Skeletal muscle tissue (tissue), 4 donors: ENCODE data around the gene IL18BP. TPM values are rescaled to one million over a fixed set of nuclear protein-coding genes. Genes with fewer than 3 reads are reported as not detected.
A peak's percentile ranks its signal among the peaks of the same experiment; 100 is the strongest.

Source experiments
- H3K27ac ChIP-seq: one replicate; pipeline ENCODE4 v1.7.0; 2013; ENCODE audit warnings: mild to moderate bottlenecking, low read depth, low read length, inconsistent platforms
- H3K27me3 ChIP-seq, 3 donors: one replicate each; pipeline ENCODE4 v1.7.0; 2013; ENCODE audit warnings: low read length in 3 of 3; ENCODE audit not compliant: control insufficient read depth in 3 of 3, insufficient read depth in 3 of 3
- H3K36me3 ChIP-seq, 3 donors: one replicate each; pipeline ENCODE4 v1.7.0; 2013; ENCODE audit warnings: low read length in 3 of 3; ENCODE audit not compliant: control insufficient read depth in 3 of 3, insufficient read depth in 3 of 3
- H3K4me1 ChIP-seq, 3 donors: one replicate each; pipeline ENCODE4 v1.7.0; 2013; ENCODE audit warnings: low read length in 3 of 3, mild to moderate bottlenecking in 3 of 3; ENCODE audit not compliant: control insufficient read depth in 3 of 3, insufficient read depth in 3 of 3
- H3K4me3 ChIP-seq, 3 donors: one replicate each; pipeline ENCODE4 v1.7.0; 2013; ENCODE audit warnings: low read length in 3 of 3
- H3K9ac ChIP-seq, 3 donors: one replicate each; pipeline ENCODE4 v1.7.0; 2013; ENCODE audit warnings: low read length in 3 of 3, mild to moderate bottlenecking in 3 of 3, moderate library complexity in 2 of 3, low read depth in 1 of 3
- H3K9me3 ChIP-seq, 3 donors: one replicate each; pipeline ENCODE4 v1.7.0; 2013; ENCODE audit warnings: low read length in 3 of 3; ENCODE audit not compliant: control insufficient read depth in 3 of 3
- total RNA-seq: library from RNA; depleted of rRNA; stranded (reverse); fragments of >200 nt; gene quantifications from one replicate; pipeline ENCODE4 v1.2.3, GENCODE V29; 2014
- donor health status: Osteomylitis.

The IL18BP gene
- total RNA-seq, result 3.1 TPM

GRCh38 chr11:71998649-71999310 lies at the start of gene IL18BP:
TSS of gene IL18BP (plus strand) at chr11:71998909. CDS start at chr11:71999985, 1,076 bp downstream.
- H3K36me3 ChIP-seq, result peaks cover 33 to 38% (median 34%) of the 10 kb centered on the region in 3 donors
- H3K4me3 ChIP-seq, result peak within 1 kb of the TSS; percentile 45 to 49 (median 48)
- peak within 1 kb of the TSS; percentile 76 for H3K27ac ChIP-seq
- H3K9ac ChIP-seq, result peak within 1 kb of the TSS in 2 of 3 donors; percentile 45 to 55
- H3K9me3 ChIP-seq, result no peaks in the 10 kb centered on the region
- peaks cover 20 to 46% (median 23%) of the 10 kb centered on the region in 3 donors for H3K4me1 ChIP-seq
- H3K27me3 ChIP-seq, result no peaks in the 10 kb centered on the region

- H3K9me3 ChIP-seq, result no peaks in the 10 kb centered on the region
- H3K9ac ChIP-seq, result no peak overlapping the region
- no peak overlapping the region for H3K4me3 ChIP-seq
- H3K27me3 ChIP-seq, result no peaks in the 10 kb centered on the region
- H3K4me1 ChIP-seq, result peaks cover 11 to 24% (median 18%) of the 10 kb centered on the region in 3 donors
- H3K36me3 ChIP-seq, result peaks cover 0 to 2% (median 0%) of the 10 kb centered on the region in 3 donors
- no peak overlapping the region for H3K27ac ChIP-seq
Observed at GRCh38 chr11:71949034-71949433, 49.7 kb upstream of the IL18BP start.

- H3K36me3 ChIP-seq, result no peaks in the 10 kb centered on the region
- peaks cover 11 to 21% (median 21%) of the 10 kb centered on the region in 3 donors for H3K4me1 ChIP-seq
- H3K9me3 ChIP-seq, result no peaks in the 10 kb centered on the region
- no peak overlapping the region for H3K4me3 ChIP-seq
- no peak overlapping the region for H3K9ac ChIP-seq
- H3K27ac ChIP-seq, result no peak overlapping the region
- no peaks in the 10 kb centered on the region for H3K27me3 ChIP-seq
Observed at GRCh38 chr11:71951741-71952310, 46.9 kb upstream of the IL18BP start.

- no peak overlapping the region for H3K4me3 ChIP-seq
- peaks cover 7 to 8% (median 8%) of the 10 kb centered on the region in 3 donors for H3K36me3 ChIP-seq
- H3K27me3 ChIP-seq, result no peaks in the 10 kb centered on the region
- no peak overlapping the region for H3K27ac ChIP-seq
- H3K4me1 ChIP-seq, result peaks cover 0 to 8% (median 2%) of the 10 kb centered on the region in 3 donors
- no peak overlapping the region for H3K9ac ChIP-seq
- no peaks in the 10 kb centered on the region for H3K9me3 ChIP-seq
Observed at GRCh38 chr11:71955898-71956456, 42.7 kb upstream of the IL18BP start.

- no peaks in the 10 kb centered on the region for H3K4me1 ChIP-seq
- H3K36me3 ChIP-seq, result peaks cover 12 to 17% (median 14%) of the 10 kb centered on the region in 3 donors
- no peak overlapping the region for H3K9ac ChIP-seq
- no peak overlapping the region for H3K4me3 ChIP-seq
- no peaks in the 10 kb centered on the region for H3K27me3 ChIP-seq
- H3K27ac ChIP-seq, result no peak overlapping the region
- no peaks in the 10 kb centered on the region for H3K9me3 ChIP-seq
Observed at GRCh38 chr11:71962428-71963038, 36.2 kb upstream of the IL18BP start.

- Histone ChIP-seq H3K36me3 (peaks cover 12 to 19% (median 14%) of the 10 kb centered on the region in 3 donors), H3K9ac (no peak overlapping the region), H3K27ac (no peak overlapping the region), H3K4me1 (no peaks in the 10 kb centered on the region), H3K4me3 (no peak overlapping the region), H3K9me3 (no peaks in the 10 kb centered on the region), H3K27me3 (no peaks in the 10 kb centered on the region)
Observed at GRCh38 chr11:71963468-71963867, 35.2 kb upstream of the IL18BP start.

GRCh38 chr11:71964641-71965040 lies 34.1 kb upstream of the IL18BP start:
- no peaks in the 10 kb centered on the region for H3K4me1 ChIP-seq
- peaks cover 12 to 19% (median 17%) of the 10 kb centered on the region in 3 donors for H3K36me3 ChIP-seq
- H3K4me3 ChIP-seq, result no peak overlapping the region
- no peak overlapping the region for H3K9ac ChIP-seq
- no peaks in the 10 kb centered on the region for H3K27me3 ChIP-seq
- no peaks in the 10 kb centered on the region for H3K9me3 ChIP-seq
- no peak overlapping the region for H3K27ac ChIP-seq

GRCh38 chr11:71971680-71972079 lies 27.0 kb upstream of the IL18BP start:
- Histone ChIP-seq H3K27ac (no peak overlapping the region), H3K4me1 (peaks cover 0 to 11% (median 3%) of the 10 kb centered on the region in 3 donors), H3K9ac (no peak overlapping the region), H3K4me3 (no peak overlapping the region), H3K27me3 (no peaks in the 10 kb centered on the region), H3K9me3 (no peaks in the 10 kb centered on the region), H3K36me3 (peaks cover 2 to 4% (median 3%) of the 10 kb centered on the region in 3 donors)

- Histone ChIP-seq H3K9ac (no peak overlapping the region), H3K27ac (no peak overlapping the region), H3K27me3 (no peaks in the 10 kb centered on the region), H3K4me3 (no peak overlapping the region), H3K36me3 (no peaks in the 10 kb centered on the region), H3K9me3 (no peaks in the 10 kb centered on the region), H3K4me1 (peaks cover 0 to 14% (median 3%) of the 10 kb centered on the region in 3 donors)
Observed at GRCh38 chr11:71976551-71976950, 22.2 kb upstream of the IL18BP start.

- peaks cover 0 to 11% (median 3%) of the 10 kb centered on the region in 3 donors for H3K4me1 ChIP-seq
- no peaks in the 10 kb centered on the region for H3K9me3 ChIP-seq
- no peak overlapping the region for H3K9ac ChIP-seq
- no peaks in the 10 kb centered on the region for H3K36me3 ChIP-seq
- no peak overlapping the region for H3K4me3 ChIP-seq
- no peak overlapping the region for H3K27ac ChIP-seq
- no peaks in the 10 kb centered on the region for H3K27me3 ChIP-seq
Observed at GRCh38 chr11:71977090-71977489, 21.6 kb upstream of the IL18BP start.
